Astrocyte of the cerebellum (primary cell): ENCODE data around the gene COL27A1.

Experiments
- DNase-seq: peaks from one replicate; pipeline ENCODE4 v3.0.0-alpha.2; 2011; ENCODE audit warnings: low read depth
- H3K4me3 ChIP-seq: 2 replicates; pipeline ENCODE4 v1.5.1; 2011; ENCODE audit warnings: mild to moderate bottlenecking, low read depth, low read length, moderate library complexity
- CTCF ChIP-seq: IDR thresholded peaks from 2 replicates; pipeline ENCODE4 v1.5.1; 2012; ENCODE audit warnings: low read length, low read depth, moderate library complexity, mild to moderate bottlenecking; ENCODE audit errors: missing control alignments
- in situ Hi-C: cut with HindIII; loops from 2 replicates; pipeline ENCODE4 v1.10.0; 2017; ENCODE audit warnings: low sequenced_read_pairs

Gene COL27A1

GRCh38 chr9:114218264-114219120 lies 63.2 kb downstream of the COL27A1 start:
- no peak overlapping the region for H3K4me3 ChIP-seq
- TF ChIP-seq CTCF: no peak
- DNase-seq: no peak
- in situ Hi-C loops: no loop called here

DNA sequence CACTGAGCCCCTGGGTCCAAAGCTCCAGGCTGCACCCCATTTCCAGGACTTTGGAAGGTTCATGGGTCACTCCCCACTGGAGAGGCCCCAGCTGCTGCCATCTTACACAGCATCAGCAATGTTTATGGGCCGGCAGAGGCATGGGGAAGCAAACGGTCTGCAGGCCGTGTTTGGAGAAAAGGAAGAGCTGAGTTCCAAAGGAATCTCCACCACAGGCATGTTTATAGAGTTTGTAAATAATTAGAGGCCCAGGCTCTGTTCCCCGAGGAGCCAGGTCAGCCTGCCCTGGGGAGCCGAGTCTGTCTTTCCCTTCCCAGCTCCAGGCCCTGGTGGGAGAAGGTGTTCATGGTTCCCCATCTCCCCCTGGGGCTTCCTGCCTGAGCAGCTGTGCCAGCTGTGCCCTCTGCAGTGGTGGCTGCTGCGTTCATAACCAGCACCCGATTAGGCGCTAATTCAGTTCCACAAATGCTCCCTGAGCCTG lies 64.8 kb downstream of the COL27A1 start:
- no peak overlapping the region for H3K4me3 ChIP-seq
- TF ChIP-seq CTCF: no peak
- DNase-seq: no peak
- in situ Hi-C loops: no loop called here

- no peak overlapping the region for H3K4me3 ChIP-seq
- DNase-seq: no peak
- in situ Hi-C loops: no loop called here
- TF ChIP-seq CTCF: no peak
Observed at GRCh38 chr9:114221706-114222465, 66.5 kb downstream of the COL27A1 start.

DNA sequence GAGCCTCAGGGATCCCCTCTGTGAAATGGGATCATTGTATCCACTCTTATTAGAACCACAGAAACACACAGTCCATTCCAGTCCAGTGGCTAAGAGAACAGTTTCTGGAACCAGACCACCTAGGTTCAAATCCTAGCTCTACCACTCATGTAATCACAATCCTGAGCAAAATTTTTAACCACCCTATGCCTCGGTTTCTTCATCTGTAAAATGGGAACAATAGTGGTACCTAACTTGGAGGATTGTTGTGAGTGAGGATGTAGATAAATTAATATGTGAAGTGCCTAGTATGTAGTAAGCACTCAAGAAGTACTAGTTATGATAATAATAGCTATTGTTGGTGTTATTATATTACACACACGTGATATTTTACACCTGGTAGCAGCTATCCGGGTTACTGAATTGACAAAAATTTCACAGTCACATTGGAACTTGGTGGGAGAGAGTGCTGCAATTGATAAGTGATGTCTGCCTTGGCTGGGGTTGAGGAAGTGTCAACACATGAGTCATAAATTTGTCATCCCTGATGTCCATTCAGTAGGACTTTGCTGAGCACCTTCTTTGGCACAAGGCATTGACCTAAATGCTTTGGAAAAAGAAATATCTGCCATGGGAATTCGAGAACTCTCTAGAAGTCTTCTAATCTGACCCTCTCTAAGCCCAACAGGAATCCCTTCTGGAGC lies 68.4 kb downstream of the COL27A1 start:
- no peak for DNase-seq
- in situ Hi-C loops: no loop called here
- TF ChIP-seq CTCF: no peak
- no peak overlapping the region for H3K4me3 ChIP-seq

- DNase-seq: no peak
- TF ChIP-seq CTCF: no peak
- in situ Hi-C loops: no loop called here
- no peak overlapping the region for H3K4me3 ChIP-seq
Observed at GRCh38 chr9:114224247-114224610, 68.9 kb downstream of the COL27A1 start.

GRCh38 chr9:114225561-114226212 lies 70.3 kb downstream of the COL27A1 start:
- in situ Hi-C loops: no loop called here
- TF ChIP-seq CTCF: no peak
- DNase-seq: peak; percentile 41
- H3K4me3 ChIP-seq: no peak overlapping the region
